Liver (tissue), 3 donors: ENCODE data around the gene TANC1.

Source experiments
- GABPA ChIP-seq, 2 donors: IDR thresholded peaks in 1 of 2; conservative IDR thresholded peaks in 1 of 2; 2 replicates each; pipeline ENCODE4 v1.6.1; 2016; ENCODE audit warnings: antibody characterized with exemption in 2 of 2, mild to moderate bottlenecking in 1 of 2, moderate library complexity in 1 of 2
- NR2F2 ChIP-seq: IDR thresholded peaks from 2 replicates; pipeline ENCODE4 v1.6.1; 2016; ENCODE audit warnings: antibody characterized with exemption
- RAD21 ChIP-seq, 2 donors: IDR thresholded peaks; 2 replicates each; pipeline ENCODE4 v1.6.1; 2016; ENCODE audit warnings: antibody characterized with exemption in 2 of 2, mild to moderate bottlenecking in 2 of 2
- TAF1 ChIP-seq: conservative IDR thresholded peaks from 2 replicates; pipeline ENCODE4 v1.6.1; 2016; ENCODE audit warnings: antibody characterized with exemption, mild to moderate bottlenecking
- YY1 ChIP-seq: IDR thresholded peaks from 2 replicates; pipeline ENCODE4 v1.6.1; 2016; ENCODE audit warnings: antibody characterized with exemption, mild to moderate bottlenecking
- TF ChIP-seq, protein P1 (sequence below): fragments of 150-350 bp; IDR thresholded peaks from 2 replicates; pipeline ENCODE4 v1.5.1; 2017; ENCODE audit warnings: improper control_type of control experiment, low read depth, low read length; ENCODE audit not compliant: missing input control
- donor health status: healthy.
- donor health status: healthy.

DNA sequence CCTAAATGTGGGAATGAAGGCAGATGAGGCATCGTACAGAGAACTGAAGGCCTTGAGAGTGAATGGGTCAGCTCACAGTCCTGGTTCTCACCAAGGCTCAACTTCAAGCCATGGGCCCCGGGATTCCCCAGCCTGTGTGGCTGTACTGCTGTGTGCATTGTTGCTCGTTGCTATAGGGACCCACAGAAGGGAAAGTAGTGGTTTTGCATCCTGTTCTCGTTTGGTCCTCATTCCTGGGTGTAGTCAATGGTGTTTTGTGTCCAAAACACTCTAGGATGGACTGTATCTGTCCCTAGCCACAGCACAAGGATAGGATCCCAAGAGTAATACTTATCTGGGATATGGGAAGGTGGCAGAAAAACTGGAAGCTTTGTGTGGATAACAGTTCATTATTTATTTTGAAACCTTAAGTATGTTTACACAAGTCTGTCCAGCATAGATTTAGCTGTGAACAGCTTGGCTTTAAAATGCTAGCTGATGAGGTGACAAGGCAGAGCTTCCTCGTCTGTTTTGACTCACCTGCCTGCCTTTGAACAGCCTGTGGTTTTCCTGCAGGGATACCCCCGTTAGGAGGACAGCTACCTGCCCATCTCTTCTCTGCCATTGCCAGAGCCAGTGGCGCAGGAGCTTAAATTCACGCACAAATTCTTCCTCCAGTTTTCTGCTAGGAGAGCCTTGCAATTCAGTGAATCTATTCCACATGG is 233.1 kb downstream of the TANC1 start:
- TF ChIP-seq, protein P1, sequence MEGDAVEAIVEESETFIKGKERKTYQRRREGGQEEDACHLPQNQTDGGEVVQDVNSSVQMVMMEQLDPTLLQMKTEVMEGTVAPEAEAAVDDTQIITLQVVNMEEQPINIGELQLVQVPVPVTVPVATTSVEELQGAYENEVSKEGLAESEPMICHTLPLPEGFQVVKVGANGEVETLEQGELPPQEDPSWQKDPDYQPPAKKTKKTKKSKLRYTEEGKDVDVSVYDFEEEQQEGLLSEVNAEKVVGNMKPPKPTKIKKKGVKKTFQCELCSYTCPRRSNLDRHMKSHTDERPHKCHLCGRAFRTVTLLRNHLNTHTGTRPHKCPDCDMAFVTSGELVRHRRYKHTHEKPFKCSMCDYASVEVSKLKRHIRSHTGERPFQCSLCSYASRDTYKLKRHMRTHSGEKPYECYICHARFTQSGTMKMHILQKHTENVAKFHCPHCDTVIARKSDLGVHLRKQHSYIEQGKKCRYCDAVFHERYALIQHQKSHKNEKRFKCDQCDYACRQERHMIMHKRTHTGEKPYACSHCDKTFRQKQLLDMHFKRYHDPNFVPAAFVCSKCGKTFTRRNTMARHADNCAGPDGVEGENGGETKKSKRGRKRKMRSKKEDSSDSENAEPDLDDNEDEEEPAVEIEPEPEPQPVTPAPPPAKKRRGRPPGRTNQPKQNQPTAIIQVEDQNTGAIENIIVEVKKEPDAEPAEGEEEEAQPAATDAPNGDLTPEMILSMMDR, result no peak
- TF ChIP-seq RAD21 (IDR thresholded peaks at IDR 0.05), result no peak
- no peak for TF ChIP-seq GABPA (IDR thresholded peaks at IDR 0.05 in 1 of 2, conservative IDR thresholded peaks at IDR 0.05 in 1 of 2)
- TF ChIP-seq NR2F2, result no peak
- no peak for TF ChIP-seq YY1
- TF ChIP-seq TAF1, result no peak
